Trophoblast cell (in vitro differentiated cells and primary cell): ENCODE results near the gene FGGY.
"Not testable (repeated sequence)": the region's sequence is repeated elsewhere in the genome, so short reads cannot be mapped to it uniquely, and the experiment has no call there.

Source experiments
- DNase-seq, 2 donors: peaks; one replicate each; pipeline ENCODE4 v3.0.0-alpha.2; 2016
- H2AFZ ChIP-seq: 2 replicates; pipeline ENCODE4 v1.6.1; 2013; ENCODE audit warnings: low read length, moderate library complexity, mild to moderate bottlenecking; ENCODE audit not compliant: insufficient read depth, poor library complexity
- H2AK5ac ChIP-seq: 2 replicates; pipeline ENCODE4 v1.6.1; 2013; ENCODE audit warnings: mild to moderate bottlenecking, low read length
- H2BK120ac ChIP-seq: 2 replicates; pipeline ENCODE4 v1.6.1; 2013; ENCODE audit warnings: low read length, mild to moderate bottlenecking, moderate library complexity; ENCODE audit not compliant: insufficient read depth, poor library complexity
- H2BK12ac ChIP-seq: 2 replicates; pipeline ENCODE4 v1.6.1; 2013; ENCODE audit warnings: mild to moderate bottlenecking, low read length, moderate library complexity
- H2BK5ac ChIP-seq: 2 replicates; pipeline ENCODE4 v1.6.1; 2013; ENCODE audit warnings: low read length, low read depth, moderate library complexity, mild to moderate bottlenecking; ENCODE audit not compliant: poor library complexity
- H3K14ac ChIP-seq: 2 replicates; pipeline ENCODE4 v1.6.1; 2013; ENCODE audit warnings: mild to moderate bottlenecking, low read length
- H3K18ac ChIP-seq: 2 replicates; pipeline ENCODE4 v1.6.1; 2013; ENCODE audit warnings: mild to moderate bottlenecking, low read length
- H3K23ac ChIP-seq: 2 replicates; pipeline ENCODE4 v1.6.1; 2013; ENCODE audit warnings: low read length
- H3K27ac ChIP-seq: 2 replicates; pipeline ENCODE4 v1.5.1; 2013; ENCODE audit warnings: low read depth, mild to moderate bottlenecking, inconsistent platforms, low read length, moderate library complexity
- H3K27me3 ChIP-seq: 2 replicates; pipeline ENCODE4 v1.6.1; 2013; ENCODE audit warnings: inconsistent platforms, mild to moderate bottlenecking, low read length, moderate library complexity; ENCODE audit not compliant: insufficient read depth
- H3K36me3 ChIP-seq, 2 experiments: 1 replicate in 1 of 2; 2 replicates in 1 of 2; pipeline ENCODE4 v1.6.1; 2013; ENCODE audit warnings: low read length in 2 of 2, mild to moderate bottlenecking in 2 of 2, moderate library complexity in 1 of 2; ENCODE audit not compliant: insufficient read depth in 2 of 2, control insufficient read depth in 1 of 2
- H3K4ac ChIP-seq: 2 replicates; pipeline ENCODE4 v1.6.1; 2013; ENCODE audit warnings: low read depth, mild to moderate bottlenecking, low read length, moderate library complexity
- H3K4me1 ChIP-seq, 2 experiments: 1 replicate in 1 of 2; 2 replicates in 1 of 2; pipeline ENCODE4 v1.6.1; 2013; ENCODE audit warnings: low read length in 2 of 2, mild to moderate bottlenecking in 2 of 2, moderate library complexity in 1 of 2; ENCODE audit not compliant: insufficient read depth in 2 of 2, control insufficient read depth in 1 of 2
- H3K4me2 ChIP-seq: 2 replicates; pipeline ENCODE4 v1.6.1; 2013; ENCODE audit warnings: inconsistent platforms, mild to moderate bottlenecking, low read length, moderate library complexity
- H3K4me3 ChIP-seq: 2 replicates; pipeline ENCODE4 v1.5.1; 2013; ENCODE audit warnings: mild to moderate bottlenecking, low read depth, low read length, inconsistent platforms
- H3K79me1 ChIP-seq: one replicate; pipeline ENCODE4 v1.6.1; 2013; ENCODE audit warnings: low read length
- H3K79me2 ChIP-seq: 2 replicates; pipeline ENCODE4 v1.6.1; 2013; ENCODE audit warnings: low read length, mild to moderate bottlenecking; ENCODE audit not compliant: control insufficient read depth, insufficient read depth, poor library complexity
- H3K9ac ChIP-seq: 2 replicates; pipeline ENCODE4 v1.6.1; 2013; ENCODE audit warnings: mild to moderate bottlenecking, low read length
- H3K9me3 ChIP-seq: 2 replicates; pipeline ENCODE4 v1.6.1; 2013; ENCODE audit warnings: low read depth, mild to moderate bottlenecking, control low read depth, inconsistent platforms, low read length; ENCODE audit not compliant: insufficient read depth
- H4K12ac ChIP-seq: 2 replicates; pipeline ENCODE4 v1.6.1; 2013; ENCODE audit warnings: low read depth, mild to moderate bottlenecking, low read length, moderate library complexity
- H4K8ac ChIP-seq: 2 replicates; pipeline ENCODE4 v1.6.1; 2013; ENCODE audit warnings: low read depth, mild to moderate bottlenecking, low read length, moderate library complexity
- H4K91ac ChIP-seq: one replicate; pipeline ENCODE4 v1.6.1; 2013; ENCODE audit warnings: low read depth, mild to moderate bottlenecking, low read length, moderate library complexity
- whole genome bisulfite sequencing: extraction: QIAGEN DNeasy Blood & Tissue Kit; methylation state at CpG from one replicate; pipeline ENCODE4 v1.1.7; 2013; ENCODE audit warnings: missing lambda C conversion rate; ENCODE audit not compliant: insufficient read length, insufficient coverage; ENCODE audit errors: extremely low coverage; 5-methylcytosine and 5-hydroxymethylcytosine counted together

Gene FGGY

GRCh38 chr1:59735927-59736326 is 439.0 kb downstream of the FGGY start:
- H3K4me3 ChIP-seq, H3K18ac ChIP-seq, H3K4me2 ChIP-seq, H3K36me3 ChIP-seq, H3K9me3 ChIP-seq, H4K12ac ChIP-seq, H2BK12ac ChIP-seq, H3K23ac ChIP-seq, H2BK5ac ChIP-seq, H3K79me2 ChIP-seq, DNase-seq, H2AFZ ChIP-seq, H4K8ac ChIP-seq, H3K4ac ChIP-seq, H3K27ac ChIP-seq, H2BK120ac ChIP-seq, H3K27me3 ChIP-seq, H3K9ac ChIP-seq, H3K79me1 ChIP-seq, H4K91ac ChIP-seq, H2AK5ac ChIP-seq, H3K14ac ChIP-seq: not testable (repeated sequence)
- no CpG with 5 or more reads among the region's 3 CpGs for WGBS
- H3K4me1 ChIP-seq = peaks cover 5 to 22% of the 10 kb centered on the region in 2 experiments

GRCh38 chr1:59736744-59737143 is 439.9 kb downstream of the FGGY start:
- Histone ChIP-seq H3K36me3 (no peaks in the 10 kb centered on the region), H3K79me1 (no peaks in the 10 kb centered on the region), H4K91ac (no peak overlapping the region), H4K12ac (no peak overlapping the region), H3K27me3 (no peaks in the 10 kb centered on the region), H2BK5ac (no peak overlapping the region), H2BK120ac (no peak overlapping the region), H3K4me2 (no peak overlapping the region), H3K27ac (no peak overlapping the region), H3K18ac (no peak overlapping the region), H2AK5ac (no peak overlapping the region), H3K4me1 (peaks cover 3 to 14% of the 10 kb centered on the region in 2 experiments), H3K23ac (no peak overlapping the region), H3K9me3 (peaks cover 7% of the 10 kb centered on the region), H3K9ac (no peak overlapping the region), H3K4ac (no peak overlapping the region), H2AFZ (no peak overlapping the region), H3K4me3 (no peak overlapping the region), H3K14ac (no peak overlapping the region), H3K79me2 (no peaks in the 10 kb centered on the region), H4K8ac (no peak overlapping the region), H2BK12ac (no peak overlapping the region)
- no peak for DNase-seq
- no CpG with 5 or more reads among the region's 4 CpGs for WGBS

GRCh38 chr1:59737638-59738037 is 440.7 kb downstream of the FGGY start:
- Histone ChIP-seq H3K23ac (no peak overlapping the region), H3K79me2 (no peaks in the 10 kb centered on the region), H3K4me2 (no peak overlapping the region), H3K27me3 (no peaks in the 10 kb centered on the region), H3K27ac (no peak overlapping the region), H3K9ac (no peak overlapping the region), H3K9me3 (peaks cover 7% of the 10 kb centered on the region), H3K36me3 (no peaks in the 10 kb centered on the region), H4K91ac (no peak overlapping the region), H3K14ac (no peak overlapping the region), H3K18ac (no peak overlapping the region), H2AFZ (no peak overlapping the region), H3K4me3 (no peak overlapping the region), H2AK5ac (no peak overlapping the region), H2BK120ac (no peak overlapping the region), H3K4me1 (peaks cover 2 to 12% of the 10 kb centered on the region in 2 experiments), H3K4ac (no peak overlapping the region), H4K8ac (no peak overlapping the region), H3K79me1 (no peaks in the 10 kb centered on the region), H2BK5ac (no peak overlapping the region), H2BK12ac (no peak overlapping the region), H4K12ac (no peak overlapping the region)
- WGBS = no CpG with 5 or more reads among the region's 5 CpGs
- no peak for DNase-seq

- Histone ChIP-seq H4K91ac (no peak overlapping the region), H3K9ac (no peak overlapping the region), H2AK5ac (no peak overlapping the region), H3K27me3 (no peaks in the 10 kb centered on the region), H3K23ac (no peak overlapping the region), H2BK120ac (no peak overlapping the region), H3K18ac (no peak overlapping the region), H3K79me2 (no peaks in the 10 kb centered on the region), H3K4me1 (peaks cover 2 to 10% of the 10 kb centered on the region in 2 experiments), H2BK5ac (no peak overlapping the region), H4K12ac (no peak overlapping the region), H3K9me3 (peaks cover 7% of the 10 kb centered on the region), H3K27ac (peak overlapping the region; percentile 7), H3K4me3 (no peak overlapping the region), H3K79me1 (no peaks in the 10 kb centered on the region), H3K4ac (no peak overlapping the region), H3K36me3 (no peaks in the 10 kb centered on the region), H2AFZ (no peak overlapping the region), H3K4me2 (no peak overlapping the region), H2BK12ac (no peak overlapping the region), H3K14ac (no peak overlapping the region), H4K8ac (no peak overlapping the region)
- no CpG with 5 or more reads among the region's 3 CpGs for WGBS
- DNase-seq = no peak
These were observed 441.3 kb downstream of the FGGY start for GRCh38 chr1:59738152-59738551.
